SK-N-SH treated with all-trans-retinoic acid at 6 μM for 48 hours (cell line): ENCODE measurements around the gene HDAC4.

Source experiments
- ARNTL ChIP-seq: fragments of 450-650 bp; formaldehyde crosslinking; IDR thresholded peaks from 2 replicates; pipeline ENCODE4 v1.5.0; 2020; ENCODE audit warnings: low read depth, mild to moderate bottlenecking, moderate library complexity, borderline replicate concordance
- OSR1 ChIP-seq: fragments of 250-450 bp; sonication (Bioruptor Pico); IDR thresholded peaks from 2 replicates; pipeline ENCODE4 v1.8.0; 2022; ENCODE audit warnings: moderate library complexity, mild to moderate bottlenecking, inconsistent platforms
- RARB ChIP-seq: fragments of 250-450 bp; sonication (Bioruptor Pico); IDR thresholded peaks from 2 replicates; pipeline ENCODE4 v1.8.0; 2021; ENCODE audit warnings: mild to moderate bottlenecking, moderate library complexity
- TOX ChIP-seq: fragments of 250-450 bp; sonication (Bioruptor Pico); IDR thresholded peaks from 2 replicates; pipeline ENCODE4 v1.8.0; 2021; ENCODE audit warnings: mild to moderate bottlenecking, moderate library complexity, borderline replicate concordance
- ZC3H10 ChIP-seq: fragments of 250-450 bp; sonication (Bioruptor Pico); IDR thresholded peaks from 2 replicates; pipeline ENCODE4 v1.5.1; 2021; ENCODE audit warnings: mild to moderate bottlenecking, moderate library complexity
- ZFP3 ChIP-seq: fragments of 250-450 bp; sonication (Bioruptor Pico); IDR thresholded peaks from 2 replicates; pipeline ENCODE4 v1.5.0; 2020; ENCODE audit warnings: mild to moderate bottlenecking, moderate library complexity
- ZFP30 ChIP-seq: fragments of 450-650 bp; formaldehyde crosslinking; IDR thresholded peaks from 2 replicates; pipeline ENCODE4 v1.5.0; 2022; ENCODE audit warnings: mild to moderate bottlenecking, moderate library complexity
- ZNF565 ChIP-seq: fragments of 450-650 bp; formaldehyde crosslinking; conservative IDR thresholded peaks from 2 replicates; pipeline ENCODE4 v1.5.0; 2020; ENCODE audit warnings: low read depth, mild to moderate bottlenecking, moderate library complexity
- TF ChIP-seq, protein P1 (sequence below): fragments of 250-450 bp; sonication (Bioruptor Pico); IDR thresholded peaks from 2 replicates; pipeline ENCODE4 v1.8.0; 2020; ENCODE audit warnings: mild to moderate bottlenecking, moderate library complexity, borderline replicate concordance
- TF ChIP-seq, protein P2 (sequence below): fragments of 250-450 bp; sonication (Bioruptor Pico); IDR thresholded peaks from 2 replicates; pipeline ENCODE4 v1.5.1; 2020; ENCODE audit warnings: low read depth, mild to moderate bottlenecking, moderate library complexity

DNA sequence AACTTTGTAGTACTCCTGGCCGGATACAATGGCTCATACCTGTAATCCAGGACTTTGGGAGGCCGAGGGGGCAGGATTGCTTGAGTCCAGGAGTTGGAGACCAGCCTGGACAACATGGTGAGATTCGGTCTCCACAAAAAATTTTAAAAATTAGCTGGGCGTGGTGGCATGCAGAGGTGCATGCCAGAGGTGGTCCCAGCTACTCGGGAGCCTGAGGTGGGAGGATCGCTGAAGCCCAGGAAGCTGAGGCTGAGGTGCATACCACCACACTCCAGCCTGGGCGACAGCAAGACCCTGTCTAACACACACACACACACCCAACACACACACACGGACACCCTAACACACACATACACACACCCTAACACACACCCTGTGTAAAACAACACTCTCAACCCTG, 55.6 kb downstream of the HDAC4 start:
- TF ChIP-seq ZFP30 (CRISPR knock-in tag) (no peak), ZC3H10 (CRISPR knock-in tag) (no peak), ARNTL (CRISPR knock-in tag) (no peak), RARB (CRISPR knock-in tag) (no peak), ZNF565 (CRISPR knock-in tag) (no peak), TOX (CRISPR knock-in tag) (no peak), ZFP3 (CRISPR knock-in tag) (no peak), OSR1 (no peak)
- TF ChIP-seq, protein P1, sequence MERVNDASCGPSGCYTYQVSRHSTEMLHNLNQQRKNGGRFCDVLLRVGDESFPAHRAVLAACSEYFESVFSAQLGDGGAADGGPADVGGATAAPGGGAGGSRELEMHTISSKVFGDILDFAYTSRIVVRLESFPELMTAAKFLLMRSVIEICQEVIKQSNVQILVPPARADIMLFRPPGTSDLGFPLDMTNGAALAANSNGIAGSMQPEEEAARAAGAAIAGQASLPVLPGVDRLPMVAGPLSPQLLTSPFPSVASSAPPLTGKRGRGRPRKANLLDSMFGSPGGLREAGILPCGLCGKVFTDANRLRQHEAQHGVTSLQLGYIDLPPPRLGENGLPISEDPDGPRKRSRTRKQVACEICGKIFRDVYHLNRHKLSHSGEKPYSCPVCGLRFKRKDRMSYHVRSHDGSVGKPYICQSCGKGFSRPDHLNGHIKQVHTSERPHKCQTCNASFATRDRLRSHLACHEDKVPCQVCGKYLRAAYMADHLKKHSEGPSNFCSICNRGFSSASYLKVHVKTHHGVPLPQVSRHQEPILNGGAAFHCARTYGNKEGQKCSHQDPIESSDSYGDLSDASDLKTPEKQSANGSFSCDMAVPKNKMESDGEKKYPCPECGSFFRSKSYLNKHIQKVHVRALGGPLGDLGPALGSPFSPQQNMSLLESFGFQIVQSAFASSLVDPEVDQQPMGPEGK (CRISPR knock-in tag): no peak
- TF ChIP-seq, protein P2, sequence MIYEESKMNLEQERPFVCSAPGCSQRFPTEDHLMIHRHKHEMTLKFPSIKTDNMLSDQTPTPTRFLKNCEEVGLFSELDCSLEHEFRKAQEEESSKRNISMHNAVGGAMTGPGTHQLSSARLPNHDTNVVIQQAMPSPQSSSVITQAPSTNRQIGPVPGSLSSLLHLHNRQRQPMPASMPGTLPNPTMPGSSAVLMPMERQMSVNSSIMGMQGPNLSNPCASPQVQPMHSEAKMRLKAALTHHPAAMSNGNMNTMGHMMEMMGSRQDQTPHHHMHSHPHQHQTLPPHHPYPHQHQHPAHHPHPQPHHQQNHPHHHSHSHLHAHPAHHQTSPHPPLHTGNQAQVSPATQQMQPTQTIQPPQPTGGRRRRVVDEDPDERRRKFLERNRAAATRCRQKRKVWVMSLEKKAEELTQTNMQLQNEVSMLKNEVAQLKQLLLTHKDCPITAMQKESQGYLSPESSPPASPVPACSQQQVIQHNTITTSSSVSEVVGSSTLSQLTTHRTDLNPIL (CRISPR knock-in tag): no peak
